Liver (tissue), 9 donors: ENCODE data around the gene ACACA. TPM values are rescaled to one million over a fixed set of nuclear protein-coding genes. Genes with fewer than 3 reads are reported as not detected.

Source experiments
- DNase-seq: peaks from one replicate; pipeline ENCODE4 v3.0.0-alpha.2; 2017; ENCODE audit warnings: low spot score
- H3K27ac ChIP-seq, 2 donors: one replicate each; pipeline ENCODE4 v1.7.0; 2013; ENCODE audit warnings: inconsistent platforms in 2 of 2, low read length in 2 of 2, control low read depth in 1 of 2, low read depth in 1 of 2, mild to moderate bottlenecking in 1 of 2
- H3K27me3 ChIP-seq, 4 donors: one replicate each; pipeline versions ENCODE4 v1.6.1 to v1.7.0; 2013; ENCODE audit warnings: low read length in 3 of 4, inconsistent platforms in 1 of 4, mild to moderate bottlenecking in 1 of 4, moderate library complexity in 1 of 4; ENCODE audit not compliant: control insufficient read depth in 4 of 4, insufficient read depth in 4 of 4
- H3K36me3 ChIP-seq, 4 donors: one replicate each; pipeline versions ENCODE4 v1.6.1 to v1.7.0; 2013; ENCODE audit warnings: low read length in 3 of 4, mild to moderate bottlenecking in 3 of 4, low read depth in 1 of 4, moderate library complexity in 1 of 4; ENCODE audit not compliant: control insufficient read depth in 4 of 4, insufficient read depth in 3 of 4
- H3K4me1 ChIP-seq, 4 donors: one replicate each; pipeline versions ENCODE4 v1.6.1 to v1.7.0; 2013; ENCODE audit warnings: low read length in 3 of 4, mild to moderate bottlenecking in 3 of 4, moderate library complexity in 1 of 4; ENCODE audit not compliant: control insufficient read depth in 4 of 4, insufficient read depth in 4 of 4
- H3K4me3 ChIP-seq, 3 donors: one replicate each; pipeline versions ENCODE4 v1.6.1 to v1.7.0; 2013; ENCODE audit warnings: low read length in 3 of 3, control low read depth in 1 of 3, low read depth in 1 of 3, mild to moderate bottlenecking in 1 of 3
- H3K9ac ChIP-seq, 2 donors: one replicate each; pipeline ENCODE4 v1.7.0; 2013; ENCODE audit warnings: low read length in 2 of 2, mild to moderate bottlenecking in 2 of 2, moderate library complexity in 2 of 2, control low read depth in 1 of 2, low read depth in 1 of 2
- H3K9me3 ChIP-seq, 4 donors: one replicate each; pipeline versions ENCODE4 v1.6.1 to v1.7.0; 2013; ENCODE audit warnings: low read length in 3 of 4; ENCODE audit not compliant: control insufficient read depth in 4 of 4
- EGR1 ChIP-seq, 2 donors: IDR thresholded peaks; 2 replicates each; pipeline ENCODE4 v1.6.1; 2016 to 2018; ENCODE audit warnings: antibody characterized with exemption in 2 of 2, low read depth in 2 of 2
- FOXA1 ChIP-seq: IDR thresholded peaks from 2 replicates; pipeline ENCODE4 v1.6.1; 2016; ENCODE audit warnings: antibody characterized with exemption
- FOXA2 ChIP-seq: IDR thresholded peaks from 2 replicates; pipeline ENCODE4 v1.6.1; 2016; ENCODE audit warnings: antibody characterized with exemption
- GABPA ChIP-seq, 2 donors: IDR thresholded peaks in 1 of 2; conservative IDR thresholded peaks in 1 of 2; 2 replicates each; pipeline ENCODE4 v1.6.1; 2016; ENCODE audit warnings: antibody characterized with exemption in 2 of 2, mild to moderate bottlenecking in 1 of 2, moderate library complexity in 1 of 2
- HNF4A ChIP-seq, 2 donors: conservative IDR thresholded peaks; 2 replicates each; pipeline ENCODE4 v1.6.1; 2016; ENCODE audit warnings: antibody characterized with exemption in 2 of 2, mild to moderate bottlenecking in 2 of 2
- JUND ChIP-seq, 2 donors: IDR thresholded peaks; 2 replicates each; pipeline ENCODE4 v1.6.1; 2016; ENCODE audit warnings: antibody characterized with exemption in 2 of 2
- MAX ChIP-seq: IDR thresholded peaks from 2 replicates; pipeline ENCODE4 v1.6.1; 2016; ENCODE audit warnings: antibody characterized with exemption
- NR2F2 ChIP-seq: IDR thresholded peaks from 2 replicates; pipeline ENCODE4 v1.6.1; 2016; ENCODE audit warnings: antibody characterized with exemption
- RAD21 ChIP-seq, 2 donors: IDR thresholded peaks; 2 replicates each; pipeline ENCODE4 v1.6.1; 2016; ENCODE audit warnings: antibody characterized with exemption in 2 of 2, mild to moderate bottlenecking in 2 of 2
- REST ChIP-seq: IDR thresholded peaks from 2 replicates; pipeline ENCODE4 v1.6.1; 2016; ENCODE audit warnings: antibody characterized with exemption, mild to moderate bottlenecking
- RXRA ChIP-seq, 2 donors: IDR thresholded peaks; 2 replicates each; pipeline ENCODE4 v1.6.1; 2017 to 2018; ENCODE audit warnings: antibody characterized with exemption in 2 of 2, mild to moderate bottlenecking in 1 of 2
- SP1 ChIP-seq: IDR thresholded peaks from 2 replicates; pipeline ENCODE4 v1.6.1; 2018; ENCODE audit warnings: antibody characterized with exemption, mild to moderate bottlenecking
- TAF1 ChIP-seq: conservative IDR thresholded peaks from 2 replicates; pipeline ENCODE4 v1.6.1; 2016; ENCODE audit warnings: antibody characterized with exemption, mild to moderate bottlenecking
- ZBTB33 ChIP-seq: IDR thresholded peaks from 2 replicates; pipeline ENCODE4 v1.6.1; 2016; ENCODE audit warnings: antibody characterized with exemption
- WGBS: extraction: QIAGEN DNeasy Blood & Tissue Kit; methylation state at CpG from one replicate; pipeline ENCODE4 v1.1.7; 2013; 5-methylcytosine and 5-hydroxymethylcytosine counted together
- polyA plus RNA-seq, 2 donors: library from polyadenylated mRNA; stranded (reverse) in 1 of 2; unstranded in 1 of 2; fragments of 200-250 nt in 1 of 2; fragments of >200 nt in 1 of 2; fragmentation: Nextera tagmentation in 1 of 2; extraction: Ambion mirVana in 1 of 2; gene quantifications; one replicate each; pipeline versions ENCODE4 v1.2.1 to v1.2.3, GENCODE V29; 2013 to 2015
- total RNA-seq, 2 donors: library from RNA; depleted of rRNA; stranded (reverse); fragments of >200 nt; gene quantifications; one replicate each; pipeline ENCODE4 v1.2.3, GENCODE V29; 2014
- TF ChIP-seq, protein P1 (sequence below): fragments of 150-350 bp; IDR thresholded peaks from 2 replicates; pipeline ENCODE4 v1.5.1; 2017; ENCODE audit warnings: improper control_type of control experiment, low read depth, low read length; ENCODE audit not compliant: missing input control
- TF ChIP-seq, protein P2 (sequence below): IDR thresholded peaks from 2 replicates; pipeline ENCODE4 v1.6.1; 2016; ENCODE audit warnings: antibody characterized with exemption
- donor health status: healthy.
- donor health status: healthy.
- donor health status: healthy.
- donor health status: healthy.
- donor health status: healthy.

Gene ACACA
- total and polyA plus RNA-seq, 4 donors: 14.8 to 49.5 (median 31.2) TPM

DNA sequence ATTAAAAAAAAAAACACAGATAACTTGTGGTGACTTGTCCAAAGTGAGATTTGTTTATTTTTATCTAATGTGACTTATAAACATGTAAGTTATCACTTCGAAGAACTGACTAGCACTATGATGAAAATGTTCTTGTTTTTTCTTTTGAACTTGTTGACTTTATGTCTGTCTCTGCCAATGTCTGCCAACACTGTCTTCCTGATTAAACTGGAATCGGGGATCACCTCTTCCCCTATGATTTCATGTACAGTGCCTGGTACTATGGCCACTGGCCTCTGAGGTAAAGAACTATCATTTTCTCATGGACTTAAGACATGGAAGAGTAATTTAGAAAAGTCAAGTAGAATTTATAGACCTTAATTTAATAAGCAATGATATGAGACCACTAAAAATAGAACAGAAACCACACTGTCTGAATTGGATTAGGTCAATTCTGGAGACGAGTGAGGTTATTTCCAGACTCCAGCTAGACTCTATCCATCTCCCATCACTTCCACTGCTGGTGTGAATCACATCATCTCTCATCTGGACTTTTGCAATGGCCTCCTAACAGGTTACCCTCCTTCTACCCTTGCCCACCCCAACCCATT is 22.0 kb downstream of the ACACA start:
- TF ChIP-seq FOXA2: peak; percentile 23
- no peak for TF ChIP-seq REST
- TF ChIP-seq MAX: no peak
- DNase-seq: no peak
- no peak overlapping the region for H3K4me3 ChIP-seq
- no peaks in the 10 kb centered on the region for H3K4me1 ChIP-seq
- H3K27me3 ChIP-seq: no peaks in the 10 kb centered on the region
- WGBS: 42% methylated on average over 3 of the region's 3 CpGs
- H3K36me3 ChIP-seq: no peaks in the 10 kb centered on the region
- H3K9me3 ChIP-seq: no peaks in the 10 kb centered on the region
- no peak overlapping the region for H3K27ac ChIP-seq
- no peak overlapping the region for H3K9ac ChIP-seq

GRCh38 chr17:37382056-37382455 is 24.6 kb downstream of the ACACA start:
- Histone ChIP-seq H3K9me3 (no peaks in the 10 kb centered on the region), H3K27me3 (no peaks in the 10 kb centered on the region), H3K4me3 (no peak overlapping the region), H3K4me1 (no peaks in the 10 kb centered on the region), H3K27ac (no peak overlapping the region), H3K9ac (no peak overlapping the region), H3K36me3 (no peaks in the 10 kb centered on the region)
- DNase-seq: no peak
- WGBS: 87% methylated on average over 1 of the region's 1 CpG
- TF ChIP-seq REST (no peak), HNF4A (conservative IDR thresholded peaks at IDR 0.05) (no peak), TAF1 (no peak), FOXA2 (no peak), SP1 (no peak), EGR1 (IDR thresholded peaks at IDR 0.05; ENCODE audit: low read depth in 2 of 2) (no peak), ZBTB33 (no peak), JUND (IDR thresholded peaks at IDR 0.05) (no peak), FOXA1 (no peak), MAX (no peak), RAD21 (IDR thresholded peaks at IDR 0.05) (no peak), GABPA (IDR thresholded peaks at IDR 0.05 in 1 of 2, conservative IDR thresholded peaks at IDR 0.05 in 1 of 2) (no peak), RXRA (IDR thresholded peaks at IDR 0.05) (no peak), NR2F2 (no peak)
- TF ChIP-seq, protein P1, sequence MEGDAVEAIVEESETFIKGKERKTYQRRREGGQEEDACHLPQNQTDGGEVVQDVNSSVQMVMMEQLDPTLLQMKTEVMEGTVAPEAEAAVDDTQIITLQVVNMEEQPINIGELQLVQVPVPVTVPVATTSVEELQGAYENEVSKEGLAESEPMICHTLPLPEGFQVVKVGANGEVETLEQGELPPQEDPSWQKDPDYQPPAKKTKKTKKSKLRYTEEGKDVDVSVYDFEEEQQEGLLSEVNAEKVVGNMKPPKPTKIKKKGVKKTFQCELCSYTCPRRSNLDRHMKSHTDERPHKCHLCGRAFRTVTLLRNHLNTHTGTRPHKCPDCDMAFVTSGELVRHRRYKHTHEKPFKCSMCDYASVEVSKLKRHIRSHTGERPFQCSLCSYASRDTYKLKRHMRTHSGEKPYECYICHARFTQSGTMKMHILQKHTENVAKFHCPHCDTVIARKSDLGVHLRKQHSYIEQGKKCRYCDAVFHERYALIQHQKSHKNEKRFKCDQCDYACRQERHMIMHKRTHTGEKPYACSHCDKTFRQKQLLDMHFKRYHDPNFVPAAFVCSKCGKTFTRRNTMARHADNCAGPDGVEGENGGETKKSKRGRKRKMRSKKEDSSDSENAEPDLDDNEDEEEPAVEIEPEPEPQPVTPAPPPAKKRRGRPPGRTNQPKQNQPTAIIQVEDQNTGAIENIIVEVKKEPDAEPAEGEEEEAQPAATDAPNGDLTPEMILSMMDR: no peak
- TF ChIP-seq, protein P2, sequence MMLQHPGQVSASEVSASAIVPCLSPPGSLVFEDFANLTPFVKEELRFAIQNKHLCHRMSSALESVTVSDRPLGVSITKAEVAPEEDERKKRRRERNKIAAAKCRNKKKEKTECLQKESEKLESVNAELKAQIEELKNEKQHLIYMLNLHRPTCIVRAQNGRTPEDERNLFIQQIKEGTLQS: no peak
